Naive thymus-derived CD8-positive, alpha-beta T cell (primary cell): ENCODE measurements around the gene SLC10A7. TPM values are rescaled to one million over a fixed set of nuclear protein-coding genes. Genes with fewer than 3 reads are reported as not detected.

Source experiments
- ATAC-seq, 2 donors: fragments of 150-1000 bp; cut with Tn5 transposase in 1 of 2; sonication (Bioruptor Pico), chemical (Tn5 transposase) in 1 of 2; 1 replicate in 1 of 2; 2 replicates in 1 of 2; pipeline ENCODE4 v1.10.0; 2021; ENCODE audit warnings: mild to moderate bottlenecking in 2 of 2, moderate library complexity in 2 of 2
- POLR2A ChIA-PET: fragments of 350-600 bp; sonication (Branson Sonifier 250); formaldehyde crosslinking; loops from one replicate; lab custom pipeline; 2021; ENCODE audit warnings: antibody characterized with exemption; lab: Charles Lee
- DNase-seq, 10 donors: peaks; one replicate each; pipeline versions ENCODE4 v3.0.0 to v3.0.0-alpha.2; 2020 to 2022
- H3K27ac Mint-ChIP-seq, 10 donors: one replicate each; pipeline ENCODE4 v1.8.0; 2020 to 2022; ENCODE audit warnings: mild to moderate bottlenecking in 10 of 10, mixed read lengths in 10 of 10, moderate library complexity in 4 of 10, inconsistent platforms in 1 of 10
- H3K27me3 Mint-ChIP-seq, 5 donors: one replicate each; pipeline ENCODE4 v1.8.0; 2021 to 2022; ENCODE audit warnings: mixed read lengths in 5 of 5
- H3K36me3 Mint-ChIP-seq, 3 donors: one replicate each; pipeline ENCODE4 v1.8.0; 2020 to 2022; ENCODE audit warnings: mixed read lengths in 3 of 3, mild to moderate bottlenecking in 2 of 3, inconsistent platforms in 1 of 3
- H3K4me1 Mint-ChIP-seq, 4 donors: one replicate each; pipeline ENCODE4 v1.8.0; 2021 to 2022; ENCODE audit warnings: mixed read lengths in 4 of 4
- H3K4me3 Mint-ChIP-seq, 10 donors: one replicate each; pipeline ENCODE4 v1.8.0; 2020 to 2022; ENCODE audit warnings: mild to moderate bottlenecking in 10 of 10, mixed read lengths in 10 of 10, moderate library complexity in 6 of 10, inconsistent platforms in 1 of 10
- H3K9me3 Mint-ChIP-seq, 9 donors: one replicate each; pipeline ENCODE4 v1.8.0; 2020 to 2022; ENCODE audit warnings: mixed read lengths in 9 of 9, mild to moderate bottlenecking in 3 of 9, inconsistent platforms in 1 of 9, moderate library complexity in 1 of 9
- polyA plus RNA-seq, 3 donors: library from polyadenylated mRNA; unstranded; fragments of 300-500 nt; fragmentation: Illumina TruSeq; gene quantifications; one replicate each; pipeline ENCODE4 v1.2.3, GENCODE V29; 2021
- total RNA-seq, 8 experiments: library from RNA in 2 of 8; stranded (reverse) in 2 of 8; gene quantifications; one replicate each; pipeline ENCODE4 v1.2.3 and lab custom pipeline; 2021 to 2026

The SLC10A7 gene
- total and polyA plus RNA-seq, 5 experiments from 2014 or later = 7.8 to 14.2 (median 11.4) TPM

GRCh38 chr4:146315184-146315583 lies 206.6 kb downstream of the SLC10A7 start:
- ATAC-seq (no peak), DNase-seq (no peak)
- Mint-ChIP-seq H3K9me3 (no peaks in the 10 kb centered on the region), H3K36me3 (no peaks in the 10 kb centered on the region), H3K4me3 (no peak overlapping the region), H3K27ac (no peak overlapping the region), H3K4me1 (peaks cover 0 to 3% (median 0%) of the 10 kb centered on the region in 4 donors), H3K27me3 (no peaks in the 10 kb centered on the region)
- POLR2A ChIA-PET = no interaction called here

- no peak for ATAC-seq
- no peak overlapping the region for H3K4me3 Mint-ChIP-seq
- H3K9me3 Mint-ChIP-seq = no peaks in the 10 kb centered on the region
- H3K27me3 Mint-ChIP-seq = no peaks in the 10 kb centered on the region
- POLR2A ChIA-PET = no interaction called here
- peaks cover 0 to 3% (median 0%) of the 10 kb centered on the region in 4 donors for H3K4me1 Mint-ChIP-seq
- peak overlapping the region in 1 of 10 donors; percentile 33 for H3K27ac Mint-ChIP-seq
- DNase-seq = no peak
- peaks cover 0 to 6% (median 0%) of the 10 kb centered on the region in 3 donors for H3K36me3 Mint-ChIP-seq
Measured at GRCh38 chr4:146311238-146311970, 210.3 kb downstream of the SLC10A7 start.

- H3K9me3 Mint-ChIP-seq = peaks cover 0 to 1% (median 0%) of the 10 kb centered on the region in 9 donors
- POLR2A ChIA-PET = no interaction called here
Measured at GRCh38 chr4:146310319-146311021, 211.3 kb downstream of the SLC10A7 start.

GRCh38 chr4:146308951-146309350 lies 212.8 kb downstream of the SLC10A7 start:
- no peak overlapping the region for H3K4me3 Mint-ChIP-seq
- H3K4me1 Mint-ChIP-seq = peaks cover 0 to 3% (median 0%) of the 10 kb centered on the region in 4 donors
- no peak overlapping the region for H3K27ac Mint-ChIP-seq
- DNase-seq (no peak), ATAC-seq (no peak)
- POLR2A ChIA-PET = no interaction called here
- no peaks in the 10 kb centered on the region for H3K27me3 Mint-ChIP-seq
- H3K9me3 Mint-ChIP-seq = peaks cover 0 to 4% (median 0%) of the 10 kb centered on the region in 9 donors
- peaks cover 0 to 20% (median 12%) of the 10 kb centered on the region in 3 donors for H3K36me3 Mint-ChIP-seq

More at GRCh38 chr4:146310319-146311021, 211.3 kb downstream of the SLC10A7 start:
- Mint-ChIP-seq H3K4me1 (peaks cover 0 to 3% (median 0%) of the 10 kb centered on the region in 4 donors), H3K4me3 (no peak overlapping the region), H3K27ac (peak overlapping the region in 2 of 10 donors; percentile 12 to 44), H3K27me3 (no peaks in the 10 kb centered on the region), H3K36me3 (peaks cover 0 to 9% (median 3%) of the 10 kb centered on the region in 3 donors)
- DNase-seq (no peak), ATAC-seq (no peak)

DNA sequence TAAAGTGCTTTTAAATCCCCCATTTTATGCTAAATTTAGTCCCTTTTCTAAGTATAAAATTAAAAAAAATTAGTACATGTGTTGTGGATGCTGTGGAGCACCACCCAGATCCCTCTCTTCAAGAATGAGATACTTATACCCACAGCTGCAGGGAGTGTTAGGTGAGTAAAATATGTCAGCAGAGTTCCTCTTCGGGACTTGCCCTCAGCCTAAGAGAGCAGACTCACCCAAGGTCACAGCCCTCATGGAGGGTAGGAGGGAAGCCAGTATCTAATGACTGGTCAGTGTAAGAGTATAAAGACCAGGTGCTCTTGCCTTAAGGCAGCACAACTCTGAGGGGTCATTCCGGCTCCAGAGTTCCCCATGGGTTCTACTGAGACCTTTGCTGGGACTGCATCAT lies 218.9 kb downstream of the SLC10A7 start:
- ATAC-seq (no peak), DNase-seq (no peak)
- POLR2A ChIA-PET = no interaction called here
- H3K36me3 Mint-ChIP-seq = peaks cover 4 to 23% (median 14%) of the 10 kb centered on the region in 3 donors
- H3K27ac Mint-ChIP-seq = no peak overlapping the region
- H3K4me3 Mint-ChIP-seq = no peak overlapping the region
- H3K4me1 Mint-ChIP-seq = peaks cover 0 to 7% (median 0%) of the 10 kb centered on the region in 4 donors
- peaks cover 0 to 4% (median 0%) of the 10 kb centered on the region in 9 donors for H3K9me3 Mint-ChIP-seq
- H3K27me3 Mint-ChIP-seq = no peaks in the 10 kb centered on the region

- no peak overlapping the region for H3K27ac Mint-ChIP-seq
Measured at GRCh38 chr4:146299607-146300006, 222.1 kb downstream of the SLC10A7 start.

GRCh38 chr4:146294776-146295175 lies 227.0 kb downstream of the SLC10A7 start:
- ATAC-seq = no peak
- DNase-seq = no peak
- H3K4me3 Mint-ChIP-seq = no peak overlapping the region
- peaks cover 0 to 11% (median 0%) of the 10 kb centered on the region in 4 donors for H3K4me1 Mint-ChIP-seq
- no peaks in the 10 kb centered on the region for H3K9me3 Mint-ChIP-seq
- H3K27me3 Mint-ChIP-seq = no peaks in the 10 kb centered on the region
- H3K36me3 Mint-ChIP-seq = peaks cover 12 to 26% (median 22%) of the 10 kb centered on the region in 3 donors
- POLR2A ChIA-PET = no interaction called here
- no peak overlapping the region for H3K27ac Mint-ChIP-seq

More at GRCh38 chr4:146299607-146300006, 222.1 kb downstream of the SLC10A7 start:
- ATAC-seq (no peak), DNase-seq (no peak)
- Mint-ChIP-seq H3K27me3 (no peaks in the 10 kb centered on the region), H3K9me3 (peaks cover 0 to 4% (median 0%) of the 10 kb centered on the region in 9 donors), H3K4me3 (no peak overlapping the region), H3K4me1 (peaks cover 0 to 7% (median 0%) of the 10 kb centered on the region in 4 donors), H3K36me3 (peaks cover 4 to 8% (median 8%) of the 10 kb centered on the region in 3 donors)
- POLR2A ChIA-PET = no interaction called here

DNA sequence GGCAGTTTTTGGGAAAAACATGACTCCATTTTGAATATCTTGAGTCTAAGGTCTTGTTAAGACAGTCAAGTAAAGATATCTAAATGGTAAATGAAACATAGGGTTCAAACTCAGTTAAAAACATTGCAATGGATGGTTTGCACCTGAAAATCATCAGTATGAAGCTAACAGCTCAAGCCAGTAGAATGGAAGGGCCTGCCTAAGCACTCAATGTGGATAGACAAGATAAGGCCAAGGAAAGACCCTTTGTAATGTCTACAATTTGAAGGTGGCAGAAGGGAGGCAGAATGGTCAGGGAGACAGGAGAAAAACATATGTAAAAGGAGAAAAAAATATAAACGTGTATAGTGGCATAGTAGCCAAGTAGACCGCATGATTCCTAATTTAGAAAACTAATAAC lies 229.2 kb downstream of the SLC10A7 start:
- Mint-ChIP-seq H3K27ac (no peak overlapping the region), H3K36me3 (peaks cover 8 to 29% (median 27%) of the 10 kb centered on the region in 3 donors), H3K4me3 (no peak overlapping the region), H3K27me3 (no peaks in the 10 kb centered on the region), H3K9me3 (no peaks in the 10 kb centered on the region), H3K4me1 (peaks cover 0 to 4% (median 0%) of the 10 kb centered on the region in 4 donors)
- ATAC-seq (no peak), DNase-seq (no peak)
- POLR2A ChIA-PET = no interaction called here

GRCh38 chr4:146291313-146291712 lies 230.4 kb downstream of the SLC10A7 start:
- Mint-ChIP-seq H3K4me1 (peaks cover 0 to 4% (median 0%) of the 10 kb centered on the region in 4 donors), H3K36me3 (peaks cover 8 to 29% (median 27%) of the 10 kb centered on the region in 3 donors), H3K27ac (peak overlapping the region in 1 of 10 donors; percentile 1), H3K9me3 (no peaks in the 10 kb centered on the region), H3K4me3 (no peak overlapping the region), H3K27me3 (no peaks in the 10 kb centered on the region)
- no peak for DNase-seq
- no peak for ATAC-seq
- POLR2A ChIA-PET = no interaction called here

GRCh38 chr4:146288193-146288592 lies 233.5 kb downstream of the SLC10A7 start:
- POLR2A ChIA-PET = no interaction called here
- Mint-ChIP-seq H3K4me3 (no peak overlapping the region), H3K36me3 (peaks cover 8 to 22% (median 15%) of the 10 kb centered on the region in 3 donors), H3K4me1 (peaks cover 0 to 4% (median 0%) of the 10 kb centered on the region in 4 donors), H3K27me3 (no peaks in the 10 kb centered on the region), H3K9me3 (no peaks in the 10 kb centered on the region), H3K27ac (no peak overlapping the region)
- ATAC-seq (no peak), DNase-seq (no peak)

DNA sequence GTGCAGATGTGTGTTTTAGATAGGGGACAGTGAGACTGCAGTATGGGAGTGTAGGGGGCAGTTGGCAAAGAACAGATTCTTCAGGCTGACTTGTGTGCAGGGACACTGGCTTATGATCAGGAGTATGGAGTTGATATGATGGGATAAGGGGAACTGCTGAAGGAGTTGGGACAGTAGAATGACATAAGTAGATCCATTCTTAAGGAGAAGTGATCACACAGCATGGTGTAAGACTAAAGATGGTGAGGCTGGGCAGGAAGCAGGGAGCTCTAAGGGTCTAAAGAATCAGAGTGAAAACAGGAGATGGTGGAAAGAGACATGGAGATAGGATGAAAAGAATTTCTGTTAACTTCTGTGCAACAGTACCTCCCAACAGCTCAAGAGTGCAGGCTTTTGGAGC lies 236.7 kb downstream of the SLC10A7 start:
- DNase-seq (no peak), ATAC-seq (no peak)
- H3K4me3 Mint-ChIP-seq = no peak overlapping the region
- POLR2A ChIA-PET = no interaction called here
- no peaks in the 10 kb centered on the region for H3K9me3 Mint-ChIP-seq
- H3K4me1 Mint-ChIP-seq = no peaks in the 10 kb centered on the region
- peaks cover 0 to 14% (median 13%) of the 10 kb centered on the region in 3 donors for H3K36me3 Mint-ChIP-seq
- H3K27ac Mint-ChIP-seq = no peak overlapping the region
- H3K27me3 Mint-ChIP-seq = no peaks in the 10 kb centered on the region

- Mint-ChIP-seq H3K4me3 (no peak overlapping the region), H3K27me3 (no peaks in the 10 kb centered on the region), H3K36me3 (peaks cover 0 to 18% (median 13%) of the 10 kb centered on the region in 3 donors), H3K27ac (no peak overlapping the region), H3K4me1 (no peaks in the 10 kb centered on the region), H3K9me3 (no peaks in the 10 kb centered on the region)
- POLR2A ChIA-PET = no interaction called here
- DNase-seq = no peak
- no peak for ATAC-seq
Measured at GRCh38 chr4:146283758-146284651, 237.7 kb downstream of the SLC10A7 start.
